Measurements from ENCODE around the gene ATP13A5.

- TF ChIP-seq ZNF462 (CRISPR knock-in tag; IDR thresholded peaks at IDR 0.05), result no peak
- TF ChIP-seq REST (IDR thresholded peaks at IDR 0.05; ENCODE audit: unreplicated experiment), result no peak
- no peak for TF ChIP-seq CTCF (conservative IDR thresholded peaks at IDR 0.05; ENCODE audit: low read depth in 2 of 2)
- TF ChIP-seq POLR2AphosphoS5 (IDR thresholded peaks at IDR 0.05; ENCODE audit: low read depth), result no peak
- TF ChIP-seq ETS1 (IDR thresholded peaks at IDR 0.05), result no peak
- no peak for TF ChIP-seq EZH2 (IDR thresholded peaks at IDR 0.05; ENCODE audit: low read depth, unreplicated experiment)
- TF ChIP-seq JUNB (IDR thresholded peaks at IDR 0.05; ENCODE audit: unreplicated experiment), result no peak
- no peak for TF ChIP-seq EZH2phosphoT487 (IDR thresholded peaks at IDR 0.05; ENCODE audit: unreplicated experiment)
- TF ChIP-seq CREB1 (CRISPR knock-in tag; IDR thresholded peaks at IDR 0.05; ENCODE audit: low read depth), result no peak
- no peak for TF ChIP-seq ZNF331 (CRISPR knock-in tag; IDR thresholded peaks at IDR 0.05; ENCODE audit: low read depth)
Observed at GRCh38 chr3:193348686-193349085, 29.9 kb downstream of the ATP13A5 start.
